MM.1S (cell line): Measurements from ENCODE around the gene SP4.
"Not testable (repeated sequence)": the region's sequence is repeated elsewhere in the genome, so short reads cannot be mapped to it uniquely, and the experiment has no call there.

Experiments used
- CTCF ChIP-seq: fragments of 300-600 bp; sonication (generic); IDR thresholded peaks from 2 replicates; pipeline ENCODE4 v1.5.1; 2016; ENCODE audit warnings: antibody characterized with exemption, low read length, mixed read lengths
- EZH2 ChIP-seq: fragments of 300-600 bp; sonication (generic); optimal IDR thresholded peaks from 2 replicates; pipeline ENCODE3; 2017; ENCODE audit warnings: low read depth, mild to moderate bottlenecking, antibody characterized with exemption, low read length, mixed read lengths
- EZH2phosphoT487 ChIP-seq: fragments of 300-600 bp; sonication (generic); IDR thresholded peaks from 2 replicates; pipeline ENCODE4 v1.6.1; 2018; ENCODE audit warnings: antibody characterized with exemption, low read length

GRCh38 chr7:21536445-21537118 is 108.7 kb downstream of the SP4 start:
- TF ChIP-seq CTCF, EZH2, EZH2phosphoT487: not testable (repeated sequence)
